Subcutaneous adipose tissue (tissue), 4 donors: Measurements from ENCODE around the gene COA4. TPM values are rescaled to one million over a fixed set of nuclear protein-coding genes. Genes with fewer than 3 reads are reported as not detected.

Source experiments
- CTCF ChIP-seq: fragments of 450-650 bp; IDR thresholded peaks from one replicate; pipeline ENCODE4 v1.5.1; 2016; ENCODE audit warnings: low read depth, mild to moderate bottlenecking, control low read depth, antibody characterized with exemption, moderate library complexity
- total RNA-seq, 4 donors: library from RNA; depleted of rRNA; stranded (reverse); fragments of >200 nt; gene quantifications; one replicate each; pipeline ENCODE4 v1.1.0, GENCODE V29; 2016

COA4 gene
- total RNA-seq, 4 donors from 2014 or later: 41.4 to 69.0 (median 53.8) TPM

- TF ChIP-seq CTCF: no peak
These were observed 25.7 kb upstream of the COA4 start for GRCh38 chr11:73902303-73902702.

GRCh38 chr11:73894725-73895335 is 18.2 kb upstream of the COA4 start:
- no peak for TF ChIP-seq CTCF

GRCh38 chr11:73893041-73893440 is 16.4 kb upstream of the COA4 start:
- no peak for TF ChIP-seq CTCF

- no peak for TF ChIP-seq CTCF
These were observed 12.9 kb upstream of the COA4 start for GRCh38 chr11:73889536-73889935.

GRCh38 chr11:73889019-73889418 is 12.4 kb upstream of the COA4 start:
- no peak for TF ChIP-seq CTCF

- no peak for TF ChIP-seq CTCF
These were observed 11.6 kb upstream of the COA4 start for GRCh38 chr11:73888244-73888643.

GRCh38 chr11:73883856-73884255 is 7.2 kb upstream of the COA4 start:
- no peak for TF ChIP-seq CTCF
